ENCODE results near the gene PDE4D.

PDE4D gene

GRCh38 chr5:59161221-59162105 lies 732.1 kb downstream of the PDE4D start:
- Histone ChIP-seq H3K4me1 (ENCODE audit: control insufficient read depth, insufficient read depth, low read length) (no peaks in the 10 kb centered on the region), H3K4me3 (ENCODE audit: low read length) (no peak overlapping the region), H3K36me3 (ENCODE audit: control insufficient read depth, insufficient read depth, low read length) (no peaks in the 10 kb centered on the region), H3K9ac (ENCODE audit: low read length) (no peak overlapping the region), H3K27me3 (ENCODE audit: control insufficient read depth, insufficient read depth, low read length) (no peaks in the 10 kb centered on the region), H3K9me3 (ENCODE audit: control insufficient read depth, low read length) (no peaks in the 10 kb centered on the region)

GRCh38 chr5:59158637-59159391 lies 734.7 kb downstream of the PDE4D start:
- H3K9me3 ChIP-seq (ENCODE audit: control insufficient read depth, low read length), result no peaks in the 10 kb centered on the region
- H3K4me1 ChIP-seq (ENCODE audit: control insufficient read depth, insufficient read depth, low read length), result no peaks in the 10 kb centered on the region
- H3K36me3 ChIP-seq (ENCODE audit: control insufficient read depth, insufficient read depth, low read length), result no peaks in the 10 kb centered on the region
- no peak overlapping the region for H3K4me3 ChIP-seq (ENCODE audit: low read length)
- H3K9ac ChIP-seq (ENCODE audit: low read length), result no peak overlapping the region
- no peaks in the 10 kb centered on the region for H3K27me3 ChIP-seq (ENCODE audit: control insufficient read depth, insufficient read depth, low read length)

GRCh38 chr5:59158165-59158564 lies 735.4 kb downstream of the PDE4D start:
- H3K4me1 ChIP-seq (ENCODE audit: control insufficient read depth, insufficient read depth, low read length), result no peaks in the 10 kb centered on the region
- no peaks in the 10 kb centered on the region for H3K9me3 ChIP-seq (ENCODE audit: control insufficient read depth, low read length)
- no peak overlapping the region for H3K4me3 ChIP-seq (ENCODE audit: low read length)
- H3K36me3 ChIP-seq (ENCODE audit: control insufficient read depth, insufficient read depth, low read length), result no peaks in the 10 kb centered on the region
- H3K9ac ChIP-seq (ENCODE audit: low read length), result no peak overlapping the region
- H3K27me3 ChIP-seq (ENCODE audit: control insufficient read depth, insufficient read depth, low read length), result no peaks in the 10 kb centered on the region

GRCh38 chr5:59157068-59157467 lies 736.5 kb downstream of the PDE4D start:
- H3K36me3 ChIP-seq (ENCODE audit: control insufficient read depth, insufficient read depth, low read length), result no peaks in the 10 kb centered on the region
- no peak overlapping the region for H3K4me3 ChIP-seq (ENCODE audit: low read length)
- no peaks in the 10 kb centered on the region for H3K4me1 ChIP-seq (ENCODE audit: control insufficient read depth, insufficient read depth, low read length)
- H3K27me3 ChIP-seq (ENCODE audit: control insufficient read depth, insufficient read depth, low read length), result no peaks in the 10 kb centered on the region
- no peaks in the 10 kb centered on the region for H3K9me3 ChIP-seq (ENCODE audit: control insufficient read depth, low read length)
- H3K9ac ChIP-seq (ENCODE audit: low read length), result no peak overlapping the region

GRCh38 chr5:59152701-59153245 lies 740.8 kb downstream of the PDE4D start:
- no peak overlapping the region for H3K9ac ChIP-seq (ENCODE audit: low read length)
- H3K27me3 ChIP-seq (ENCODE audit: control insufficient read depth, insufficient read depth, low read length), result no peaks in the 10 kb centered on the region
- H3K36me3 ChIP-seq (ENCODE audit: control insufficient read depth, insufficient read depth, low read length), result no peaks in the 10 kb centered on the region
- H3K4me1 ChIP-seq (ENCODE audit: control insufficient read depth, insufficient read depth, low read length), result no peaks in the 10 kb centered on the region
- no peaks in the 10 kb centered on the region for H3K9me3 ChIP-seq (ENCODE audit: control insufficient read depth, low read length)
- H3K4me3 ChIP-seq (ENCODE audit: low read length), result no peak overlapping the region

GRCh38 chr5:59151162-59151889 lies 742.2 kb downstream of the PDE4D start:
- Histone ChIP-seq H3K4me1 (ENCODE audit: control insufficient read depth, insufficient read depth, low read length) (no peaks in the 10 kb centered on the region), H3K9me3 (ENCODE audit: control insufficient read depth, low read length) (no peaks in the 10 kb centered on the region), H3K36me3 (ENCODE audit: control insufficient read depth, insufficient read depth, low read length) (no peaks in the 10 kb centered on the region), H3K4me3 (ENCODE audit: low read length) (no peak overlapping the region), H3K9ac (ENCODE audit: low read length) (no peak overlapping the region), H3K27me3 (ENCODE audit: control insufficient read depth, insufficient read depth, low read length) (no peaks in the 10 kb centered on the region)

- no peaks in the 10 kb centered on the region for H3K9me3 ChIP-seq (ENCODE audit: control insufficient read depth, low read length)
- no peaks in the 10 kb centered on the region for H3K27me3 ChIP-seq (ENCODE audit: control insufficient read depth, insufficient read depth, low read length)
- H3K4me3 ChIP-seq (ENCODE audit: low read length), result no peak overlapping the region
- H3K9ac ChIP-seq (ENCODE audit: low read length), result no peak overlapping the region
- H3K4me1 ChIP-seq (ENCODE audit: control insufficient read depth, insufficient read depth, low read length), result no peaks in the 10 kb centered on the region
- H3K36me3 ChIP-seq (ENCODE audit: control insufficient read depth, insufficient read depth, low read length), result no peaks in the 10 kb centered on the region
These were observed 743.7 kb downstream of the PDE4D start for GRCh38 chr5:59149827-59150226.

- Histone ChIP-seq H3K4me3 (ENCODE audit: low read length) (no peak overlapping the region), H3K36me3 (ENCODE audit: control insufficient read depth, insufficient read depth, low read length) (no peaks in the 10 kb centered on the region), H3K27me3 (ENCODE audit: control insufficient read depth, insufficient read depth, low read length) (no peaks in the 10 kb centered on the region), H3K9ac (ENCODE audit: low read length) (no peak overlapping the region), H3K4me1 (ENCODE audit: control insufficient read depth, insufficient read depth, low read length) (no peaks in the 10 kb centered on the region), H3K9me3 (ENCODE audit: control insufficient read depth, low read length) (no peaks in the 10 kb centered on the region)
These were observed 744.3 kb downstream of the PDE4D start for GRCh38 chr5:59149271-59149670.

GRCh38 chr5:59146729-59147128 lies 746.8 kb downstream of the PDE4D start:
- Histone ChIP-seq H3K27me3 (ENCODE audit: control insufficient read depth, insufficient read depth, low read length) (no peaks in the 10 kb centered on the region), H3K9me3 (ENCODE audit: control insufficient read depth, low read length) (no peaks in the 10 kb centered on the region), H3K4me1 (ENCODE audit: control insufficient read depth, insufficient read depth, low read length) (no peaks in the 10 kb centered on the region), H3K9ac (ENCODE audit: low read length) (no peak overlapping the region), H3K36me3 (ENCODE audit: control insufficient read depth, insufficient read depth, low read length) (no peaks in the 10 kb centered on the region), H3K4me3 (ENCODE audit: low read length) (no peak overlapping the region)

GRCh38 chr5:59143926-59144333 lies 749.6 kb downstream of the PDE4D start:
- Histone ChIP-seq H3K4me1 (ENCODE audit: control insufficient read depth, insufficient read depth, low read length) (no peaks in the 10 kb centered on the region), H3K9ac (ENCODE audit: low read length) (no peak overlapping the region), H3K36me3 (ENCODE audit: control insufficient read depth, insufficient read depth, low read length) (no peaks in the 10 kb centered on the region), H3K4me3 (ENCODE audit: low read length) (no peak overlapping the region), H3K27me3 (ENCODE audit: control insufficient read depth, insufficient read depth, low read length) (no peaks in the 10 kb centered on the region), H3K9me3 (ENCODE audit: control insufficient read depth, low read length) (no peaks in the 10 kb centered on the region)

GRCh38 chr5:59142927-59143326 lies 750.6 kb downstream of the PDE4D start:
- H3K36me3 ChIP-seq (ENCODE audit: control insufficient read depth, insufficient read depth, low read length), result no peaks in the 10 kb centered on the region
- no peaks in the 10 kb centered on the region for H3K27me3 ChIP-seq (ENCODE audit: control insufficient read depth, insufficient read depth, low read length)
- H3K9ac ChIP-seq (ENCODE audit: low read length), result no peak overlapping the region
- H3K9me3 ChIP-seq (ENCODE audit: control insufficient read depth, low read length), result no peaks in the 10 kb centered on the region
- no peak overlapping the region for H3K4me3 ChIP-seq (ENCODE audit: low read length)
- H3K4me1 ChIP-seq (ENCODE audit: control insufficient read depth, insufficient read depth, low read length), result no peaks in the 10 kb centered on the region

Measured in mucosa of stomach (tissue), 1 donor.